ENCODE results near the gene ITGA7. TPM values are rescaled to one million over a fixed set of nuclear protein-coding genes. Genes with fewer than 3 reads are reported as not detected.

The ITGA7 gene
- total and polyA plus RNA-seq, 5 donors from 2014 or later = 0.29 to 0.76 TPM; not detected in 3

DNA sequence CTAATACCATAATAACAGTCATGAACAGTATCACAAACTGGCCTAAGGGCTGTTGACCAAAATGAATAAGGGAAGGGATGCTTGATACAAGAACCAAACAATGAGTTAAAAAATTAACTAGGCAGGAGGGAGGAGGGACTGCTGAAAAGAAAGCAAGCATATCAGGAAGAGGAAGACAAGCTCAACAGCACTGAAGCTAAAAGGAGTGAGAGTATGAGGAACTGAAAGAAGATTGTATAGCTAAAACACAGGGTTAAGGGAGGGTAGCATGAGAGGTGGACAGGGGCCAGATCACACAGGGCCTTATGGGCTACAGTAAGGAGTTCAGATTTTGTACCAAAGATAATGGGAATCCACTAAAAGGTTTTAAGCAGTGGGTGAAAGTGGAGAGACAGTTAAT lies 34.1 kb downstream of the ITGA7 start:
- DNase-seq (no peak), ATAC-seq (ENCODE audit: low read depth in 2 of 2) (no peak)
- Mint-ChIP-seq H3K4me3 (peak overlapping the region in 1 of 4 donors; percentile 7), H3K9me3 (no peaks in the 10 kb centered on the region), H3K27ac (no peak overlapping the region), H3K4me1 (no peaks in the 10 kb centered on the region), H3K36me3 (no peaks in the 10 kb centered on the region), H3K27me3 (peaks cover 26% of the 10 kb centered on the region)
- H3K27me3 ChIP-seq (ENCODE audit: control insufficient read depth, insufficient read depth, low read length) = peaks cover 6% of the 10 kb centered on the region
- H3K4me3 ChIP-seq (ENCODE audit: low read depth, low read length) = no peak overlapping the region
- no peaks in the 10 kb centered on the region for H3K36me3 ChIP-seq (ENCODE audit: control insufficient read depth, insufficient read depth, low read length)
- H3K4me1 ChIP-seq (ENCODE audit: control insufficient read depth, insufficient read depth, low read length, poor library complexity, severe bottlenecking) = no peaks in the 10 kb centered on the region
- H3K27ac ChIP-seq (ENCODE audit: insufficient read depth, low read length, poor library complexity, severe bottlenecking) = no peak overlapping the region
- H3K9me3 ChIP-seq (ENCODE audit: control insufficient read depth in 2 of 2, low read length in 2 of 2) = no peaks in the 10 kb centered on the region

DNA sequence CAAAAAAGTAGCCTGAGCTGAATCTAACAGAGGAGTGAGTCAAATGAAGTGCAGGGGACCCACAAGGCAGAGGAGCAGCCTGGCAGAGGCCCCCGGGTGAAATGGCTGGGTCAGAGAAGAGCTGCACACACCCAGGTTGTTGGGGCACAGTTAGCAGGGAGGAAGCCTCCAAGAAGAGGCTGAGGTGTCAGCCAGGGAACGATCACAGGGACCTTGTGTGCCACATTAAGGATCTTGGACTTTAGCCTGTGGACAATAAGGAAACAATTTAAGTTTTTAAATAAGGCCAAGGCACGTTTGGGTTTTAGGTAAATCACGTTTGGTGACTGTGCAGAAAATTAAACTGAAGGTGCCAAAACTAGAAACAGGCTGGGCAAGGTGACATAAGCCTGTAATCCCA lies 36.0 kb downstream of the ITGA7 start:
- H3K4me3 Mint-ChIP-seq = no peak overlapping the region

DNA sequence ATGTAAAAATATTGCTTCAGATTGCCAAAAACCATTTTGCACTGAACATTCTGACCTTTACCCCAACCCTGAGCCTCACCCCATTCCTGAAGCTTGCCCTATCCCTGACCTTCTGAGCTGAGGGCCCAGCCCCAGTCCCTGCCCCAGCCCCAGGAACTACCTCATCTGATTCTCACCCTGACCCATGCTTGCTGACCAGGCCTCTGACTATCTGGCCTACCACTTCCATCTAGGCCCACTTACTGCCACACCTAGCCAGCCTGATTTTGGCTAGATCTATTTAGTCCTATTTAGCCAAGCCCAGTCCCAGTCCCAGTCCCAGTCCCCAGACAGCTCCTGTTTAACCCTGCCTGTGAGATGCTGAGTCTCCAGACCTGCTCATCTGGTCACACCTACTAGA lies 37.4 kb downstream of the ITGA7 start:
- no peaks in the 10 kb centered on the region for H3K4me1 ChIP-seq (ENCODE audit: control insufficient read depth, insufficient read depth, low read length, poor library complexity, severe bottlenecking)
- no peaks in the 10 kb centered on the region for H3K9me3 ChIP-seq (ENCODE audit: control insufficient read depth in 2 of 2, low read length in 2 of 2)
- Mint-ChIP-seq H3K4me1 (peaks cover 0 to 3% (median 0%) of the 10 kb centered on the region in 4 donors), H3K36me3 (no peaks in the 10 kb centered on the region), H3K27ac (no peak overlapping the region), H3K4me3 (no peak overlapping the region), H3K27me3 (peaks cover 18% of the 10 kb centered on the region), H3K9me3 (no peaks in the 10 kb centered on the region)
- H3K4me3 ChIP-seq (ENCODE audit: low read depth, low read length) = no peak overlapping the region
- H3K27ac ChIP-seq (ENCODE audit: insufficient read depth, low read length, poor library complexity, severe bottlenecking) = no peak overlapping the region
- DNase-seq (no peak), ATAC-seq (ENCODE audit: low read depth in 2 of 2) (no peak)
- no peaks in the 10 kb centered on the region for H3K36me3 ChIP-seq (ENCODE audit: control insufficient read depth, insufficient read depth, low read length)
- H3K27me3 ChIP-seq (ENCODE audit: control insufficient read depth, insufficient read depth, low read length) = peaks cover 3% of the 10 kb centered on the region

More for the DNA sequence above, 36.0 kb downstream of the ITGA7 start:
- Mint-ChIP-seq H3K9me3 (no peaks in the 10 kb centered on the region), H3K27ac (no peak overlapping the region), H3K4me1 (no peaks in the 10 kb centered on the region), H3K27me3 (peaks cover 24% of the 10 kb centered on the region), H3K36me3 (no peaks in the 10 kb centered on the region)
- no peaks in the 10 kb centered on the region for H3K4me1 ChIP-seq (ENCODE audit: control insufficient read depth, insufficient read depth, low read length, poor library complexity, severe bottlenecking)
- peaks cover 6% of the 10 kb centered on the region for H3K27me3 ChIP-seq (ENCODE audit: control insufficient read depth, insufficient read depth, low read length)
- H3K36me3 ChIP-seq (ENCODE audit: control insufficient read depth, insufficient read depth, low read length) = no peaks in the 10 kb centered on the region
- ATAC-seq (ENCODE audit: low read depth in 2 of 2) (no peak), DNase-seq (no peak)
- H3K9me3 ChIP-seq (ENCODE audit: control insufficient read depth in 2 of 2, low read length in 2 of 2) = no peaks in the 10 kb centered on the region
- H3K4me3 ChIP-seq (ENCODE audit: low read depth, low read length) = no peak overlapping the region
- H3K27ac ChIP-seq (ENCODE audit: insufficient read depth, low read length, poor library complexity, severe bottlenecking) = no peak overlapping the region

DNA sequence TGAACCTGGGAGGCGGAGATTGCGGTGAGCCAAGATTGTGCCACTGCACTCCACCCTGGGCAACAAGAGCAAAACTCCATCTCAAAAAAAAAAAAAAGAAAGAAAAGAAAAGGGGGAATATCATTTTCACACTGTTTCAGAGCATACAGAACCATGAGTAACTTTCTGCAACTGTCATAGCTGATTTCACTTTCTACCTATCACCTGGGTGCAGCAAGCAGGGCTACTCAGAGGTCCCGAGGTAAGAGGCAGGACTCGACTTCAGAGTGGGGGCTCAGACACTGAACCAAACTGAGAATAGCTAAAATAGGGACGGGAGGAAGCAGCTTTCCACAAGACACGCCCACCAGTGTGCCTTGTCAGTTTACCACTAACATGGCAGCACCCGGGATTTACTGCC lies 41.2 kb downstream of the ITGA7 start:
- DNase-seq = no peak
- Mint-ChIP-seq H3K4me3 (no peak overlapping the region), H3K9me3 (no peaks in the 10 kb centered on the region), H3K27me3 (peaks cover 21% of the 10 kb centered on the region), H3K27ac (no peak overlapping the region), H3K36me3 (no peaks in the 10 kb centered on the region), H3K4me1 (peaks cover 0 to 3% (median 0%) of the 10 kb centered on the region in 4 donors)
- Histone ChIP-seq H3K36me3 (ENCODE audit: control insufficient read depth, insufficient read depth, low read length) (no peaks in the 10 kb centered on the region), H3K9me3 (ENCODE audit: control insufficient read depth in 2 of 2, low read length in 2 of 2) (no peaks in the 10 kb centered on the region), H3K27me3 (ENCODE audit: control insufficient read depth, insufficient read depth, low read length) (no peaks in the 10 kb centered on the region), H3K4me3 (ENCODE audit: low read depth, low read length) (no peak overlapping the region), H3K4me1 (ENCODE audit: control insufficient read depth, insufficient read depth, low read length, poor library complexity, severe bottlenecking) (no peaks in the 10 kb centered on the region), H3K27ac (ENCODE audit: insufficient read depth, low read length, poor library complexity, severe bottlenecking) (no peak overlapping the region)
- ATAC-seq (ENCODE audit: low read depth in 2 of 2) = no peak

DNA sequence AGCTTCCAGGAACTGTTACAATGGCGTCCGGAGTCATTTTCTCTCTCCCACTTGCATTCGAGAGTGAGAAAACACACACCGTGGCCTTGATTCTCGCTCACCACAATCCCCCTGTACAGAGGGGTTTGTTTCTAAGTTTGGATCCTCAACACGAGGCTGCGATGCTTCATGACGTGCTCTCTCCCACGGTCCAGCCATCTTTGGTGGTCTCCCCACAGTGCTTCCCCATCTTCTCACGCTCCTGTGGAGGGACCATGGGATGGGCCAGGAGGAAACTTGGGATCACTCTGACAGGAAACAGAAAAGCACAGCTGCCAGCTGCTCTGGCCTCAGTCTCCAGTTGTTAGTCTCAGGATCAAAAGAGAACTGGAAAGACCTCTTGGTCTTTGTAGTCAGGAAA lies 42.9 kb downstream of the ITGA7 start:
- no peaks in the 10 kb centered on the region for H3K36me3 ChIP-seq (ENCODE audit: control insufficient read depth, insufficient read depth, low read length)
- H3K9me3 ChIP-seq (ENCODE audit: control insufficient read depth in 2 of 2, low read length in 2 of 2) = no peaks in the 10 kb centered on the region
- peaks cover 22% of the 10 kb centered on the region for H3K27me3 Mint-ChIP-seq
- H3K4me1 ChIP-seq (ENCODE audit: control insufficient read depth, insufficient read depth, low read length, poor library complexity, severe bottlenecking) = no peaks in the 10 kb centered on the region
- DNase-seq = no peak
- H3K4me3 ChIP-seq (ENCODE audit: low read depth, low read length) = no peak overlapping the region
- H3K9me3 Mint-ChIP-seq = no peaks in the 10 kb centered on the region
- no peak overlapping the region for H3K27ac ChIP-seq (ENCODE audit: insufficient read depth, low read length, poor library complexity, severe bottlenecking)
- no peak overlapping the region for H3K4me3 Mint-ChIP-seq
- H3K27me3 ChIP-seq (ENCODE audit: control insufficient read depth, insufficient read depth, low read length) = no peaks in the 10 kb centered on the region
- H3K4me1 Mint-ChIP-seq = peaks cover 0 to 3% (median 0%) of the 10 kb centered on the region in 4 donors
- ATAC-seq (ENCODE audit: low read depth in 2 of 2) = no peak
- no peaks in the 10 kb centered on the region for H3K36me3 Mint-ChIP-seq
- no peak overlapping the region for H3K27ac Mint-ChIP-seq

DNA sequence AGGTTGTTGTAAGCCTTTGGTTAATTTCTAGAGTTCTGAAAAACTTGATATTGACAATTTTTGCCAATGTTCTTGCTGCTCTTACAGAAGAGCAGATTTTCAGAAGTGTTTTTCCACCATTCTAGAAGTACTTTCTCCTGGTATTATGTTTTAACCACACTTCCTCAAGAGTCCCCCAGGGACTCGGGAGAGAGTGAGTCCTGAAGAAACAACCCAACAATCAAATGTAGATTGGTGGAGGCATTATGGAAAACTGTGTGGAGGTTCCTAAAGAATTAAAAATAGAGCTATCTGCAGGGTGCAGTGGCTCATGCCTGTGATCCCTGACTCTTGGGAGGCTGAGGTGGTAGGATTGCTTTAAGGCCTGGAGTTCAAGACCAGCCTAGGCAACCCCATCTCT lies 44.3 kb downstream of the ITGA7 start:
- H3K27me3 ChIP-seq (ENCODE audit: control insufficient read depth, insufficient read depth, low read length) = no peaks in the 10 kb centered on the region
- Mint-ChIP-seq H3K4me1 (peaks cover 0 to 3% (median 0%) of the 10 kb centered on the region in 4 donors), H3K36me3 (no peaks in the 10 kb centered on the region), H3K9me3 (no peaks in the 10 kb centered on the region), H3K27ac (no peak overlapping the region), H3K4me3 (no peak overlapping the region), H3K27me3 (peaks cover 22% of the 10 kb centered on the region)
- DNase-seq (no peak), ATAC-seq (ENCODE audit: low read depth in 2 of 2) (no peak)
- no peaks in the 10 kb centered on the region for H3K4me1 ChIP-seq (ENCODE audit: control insufficient read depth, insufficient read depth, low read length, poor library complexity, severe bottlenecking)
- H3K4me3 ChIP-seq (ENCODE audit: low read depth, low read length) = no peak overlapping the region
- H3K36me3 ChIP-seq (ENCODE audit: control insufficient read depth, insufficient read depth, low read length) = no peaks in the 10 kb centered on the region
- H3K27ac ChIP-seq (ENCODE audit: insufficient read depth, low read length, poor library complexity, severe bottlenecking) = no peak overlapping the region
- H3K9me3 ChIP-seq (ENCODE audit: control insufficient read depth in 2 of 2, low read length in 2 of 2) = no peaks in the 10 kb centered on the region

DNA sequence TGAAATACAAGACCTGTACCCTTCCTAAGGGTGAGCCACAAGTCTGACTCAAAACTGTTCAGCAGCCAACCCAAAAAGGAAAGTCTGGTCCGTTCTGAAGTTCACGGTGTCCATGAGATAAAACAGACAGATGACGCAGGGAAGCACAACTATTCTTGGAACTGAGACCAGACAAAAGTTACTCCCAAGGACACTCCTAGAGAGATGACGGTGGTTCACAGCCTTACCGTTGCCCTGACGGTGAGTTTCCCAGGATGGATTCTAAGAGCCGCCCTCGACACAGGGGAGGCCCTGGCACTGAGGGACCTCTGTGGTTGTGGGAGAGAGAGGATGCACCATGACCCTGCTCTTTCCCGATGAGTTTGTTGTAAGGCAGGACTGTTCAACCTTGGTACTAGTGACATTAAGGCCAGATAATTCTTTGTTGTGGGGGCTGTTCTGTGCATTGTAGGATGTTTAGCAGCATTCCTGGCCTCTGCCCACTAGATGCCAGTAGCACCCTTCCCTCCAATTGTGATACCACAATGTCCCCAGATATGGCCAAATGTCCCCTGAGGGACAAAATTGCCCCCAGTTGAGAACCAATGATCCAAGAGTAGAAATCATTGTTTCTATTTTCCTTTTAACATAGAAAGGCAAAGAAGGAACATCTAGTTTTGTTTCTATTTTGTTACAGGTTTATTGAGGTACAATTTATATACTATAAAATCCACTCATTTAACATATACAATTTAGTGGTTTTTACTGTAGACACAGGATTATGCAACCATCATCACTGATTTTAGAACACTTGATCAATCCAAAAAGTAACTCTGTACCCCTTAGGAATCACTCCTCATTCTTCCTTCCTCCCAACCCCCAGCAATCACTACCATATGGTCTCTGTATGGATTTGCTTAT lies 48.0 kb downstream of the ITGA7 start:
- Mint-ChIP-seq H3K4me3 (no peak overlapping the region), H3K36me3 (no peaks in the 10 kb centered on the region), H3K9me3 (peaks cover 0 to 3% (median 0%) of the 10 kb centered on the region in 7 donors), H3K27ac (no peak overlapping the region), H3K4me1 (peaks cover 0 to 6% (median 3%) of the 10 kb centered on the region in 4 donors), H3K27me3 (peaks cover 27% of the 10 kb centered on the region)
- Histone ChIP-seq H3K9me3 (ENCODE audit: control insufficient read depth in 2 of 2, low read length in 2 of 2) (no peaks in the 10 kb centered on the region), H3K4me3 (ENCODE audit: low read depth, low read length) (no peak overlapping the region), H3K4me1 (ENCODE audit: control insufficient read depth, insufficient read depth, low read length, poor library complexity, severe bottlenecking) (peaks cover 4% of the 10 kb centered on the region), H3K36me3 (ENCODE audit: control insufficient read depth, insufficient read depth, low read length) (no peaks in the 10 kb centered on the region), H3K27ac (ENCODE audit: insufficient read depth, low read length, poor library complexity, severe bottlenecking) (no peak overlapping the region), H3K27me3 (ENCODE audit: control insufficient read depth, insufficient read depth, low read length) (no peaks in the 10 kb centered on the region)
- ATAC-seq (ENCODE audit: low read depth in 2 of 2) (no peak), DNase-seq (no peak)

Data from CD4-positive, CD25-positive, alpha-beta regulatory T cell (primary cell).